KOPT-K1 (cell line): Measurements from ENCODE around the gene PRR19.

Source experiments
- H3K27ac ChIP-seq: fragments of 200-600 bp; sonication (generic); 2 replicates; pipeline ENCODE4 v1.5.1; 2016; ENCODE audit warnings: antibody characterized with exemption, mild to moderate bottlenecking, low read depth, low read length; ENCODE audit not compliant: poor library complexity, severe bottlenecking
- H3K36me3 ChIP-seq: fragments of 200-600 bp; sonication (generic); 2 replicates; pipeline ENCODE4 v1.5.1; 2017; ENCODE audit warnings: antibody characterized with exemption, mild to moderate bottlenecking, low read length, moderate library complexity; ENCODE audit not compliant: insufficient read depth
- H3K9me3 ChIP-seq: fragments of 200-600 bp; sonication (generic); 2 replicates; pipeline ENCODE4 v1.5.1; 2017; ENCODE audit warnings: antibody characterized with exemption, low read length, mild to moderate bottlenecking; ENCODE audit not compliant: insufficient read depth, poor library complexity, severe bottlenecking

Gene PRR19

GRCh38 chr19:42352301-42353259, 50.6 kb downstream of the PRR19 start:
- Histone ChIP-seq H3K9me3 (no peaks in the 10 kb centered on the region), H3K27ac (no peak overlapping the region), H3K36me3 (no peaks in the 10 kb centered on the region)

- H3K9me3 ChIP-seq, result no peaks in the 10 kb centered on the region
- no peak overlapping the region for H3K27ac ChIP-seq
- H3K36me3 ChIP-seq, result no peaks in the 10 kb centered on the region
These were observed 51.5 kb downstream of the PRR19 start for GRCh38 chr19:42353341-42354015.

- Histone ChIP-seq H3K27ac (no peak overlapping the region), H3K9me3 (no peaks in the 10 kb centered on the region), H3K36me3 (no peaks in the 10 kb centered on the region)
These were observed 54.0 kb downstream of the PRR19 start for GRCh38 chr19:42355896-42356295.

DNA sequence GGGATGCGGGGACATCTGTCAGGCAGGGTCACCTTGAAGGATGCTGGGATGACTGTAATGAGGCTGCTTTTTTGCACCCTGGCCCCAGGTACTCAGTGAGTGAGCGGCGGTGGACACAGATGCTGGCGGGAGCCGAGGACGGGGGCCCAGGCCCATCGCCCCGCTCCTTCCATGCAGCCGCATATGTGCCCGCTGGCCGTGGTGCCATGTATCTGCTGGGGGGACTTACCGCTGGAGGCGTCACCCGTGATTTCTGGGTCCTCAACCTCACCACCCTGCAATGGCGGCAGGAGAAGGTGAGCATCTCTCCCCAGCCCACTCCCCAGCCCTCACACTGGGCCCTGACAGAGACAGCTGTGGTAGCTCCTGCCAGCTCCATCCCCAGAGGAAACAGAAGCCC, 54.8 kb downstream of the PRR19 start:
- H3K36me3 ChIP-seq, result no peaks in the 10 kb centered on the region
- no peak overlapping the region for H3K27ac ChIP-seq
- no peaks in the 10 kb centered on the region for H3K9me3 ChIP-seq

DNA sequence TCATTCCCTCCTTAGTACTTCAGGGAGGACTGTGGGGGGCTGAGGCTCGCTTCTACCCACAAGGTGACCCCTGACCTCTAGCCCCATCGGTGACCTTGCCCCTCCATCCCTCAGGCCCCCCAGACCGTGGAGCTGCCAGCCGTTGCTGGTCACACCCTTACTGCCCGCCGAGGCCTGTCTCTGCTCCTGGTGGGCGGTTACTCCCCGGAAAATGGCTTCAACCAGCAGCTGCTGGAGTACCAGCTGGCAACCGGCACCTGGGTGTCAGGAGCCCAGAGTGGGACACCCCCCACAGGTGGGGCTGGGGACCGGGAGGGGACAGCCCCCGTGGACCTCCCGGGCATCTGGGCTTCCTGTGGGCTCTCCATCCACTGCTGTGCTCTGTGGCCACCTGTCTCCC, 55.4 kb downstream of the PRR19 start:
- Histone ChIP-seq H3K27ac (no peak overlapping the region), H3K36me3 (no peaks in the 10 kb centered on the region), H3K9me3 (no peaks in the 10 kb centered on the region)
